GM21526 (cell line): ENCODE measurements around the gene RINL.
"Not testable (repeated sequence)": the region's sequence is repeated elsewhere in the genome, so short reads cannot be mapped to it uniquely, and the experiment has no call there.

Source experiments
- ATAC-seq: cut with Tn5 transposase; IDR thresholded peaks from one replicate; pipeline ENCODE4 v1.9.1; 2021; ENCODE audit warnings: moderate library complexity; ENCODE audit not compliant: unreplicated experiment, low FRiP score

RINL gene

DNA sequence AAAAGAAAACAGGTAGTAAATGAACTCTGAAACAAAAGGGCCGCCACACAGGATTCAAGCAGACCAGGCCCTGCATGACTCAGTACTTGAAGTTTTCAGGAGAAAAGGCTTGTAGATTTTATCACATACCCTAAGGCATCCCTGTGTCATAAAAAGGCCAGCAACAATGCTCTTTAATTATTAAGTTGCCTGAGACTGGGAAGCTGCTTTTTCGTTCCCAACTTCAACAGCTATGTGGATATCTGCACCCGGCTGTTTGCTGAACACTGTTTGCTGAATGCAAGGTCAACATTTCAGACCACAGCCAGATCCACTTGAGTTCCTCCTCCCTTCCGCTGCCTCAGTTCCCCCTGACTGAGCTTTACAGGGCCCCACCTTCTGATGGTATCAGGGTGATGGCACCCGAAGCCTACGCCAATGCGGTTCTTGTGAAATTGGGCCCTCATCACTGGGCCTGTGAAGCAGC is 40.4 kb downstream of the RINL start:
- no peak for ATAC-seq

DNA sequence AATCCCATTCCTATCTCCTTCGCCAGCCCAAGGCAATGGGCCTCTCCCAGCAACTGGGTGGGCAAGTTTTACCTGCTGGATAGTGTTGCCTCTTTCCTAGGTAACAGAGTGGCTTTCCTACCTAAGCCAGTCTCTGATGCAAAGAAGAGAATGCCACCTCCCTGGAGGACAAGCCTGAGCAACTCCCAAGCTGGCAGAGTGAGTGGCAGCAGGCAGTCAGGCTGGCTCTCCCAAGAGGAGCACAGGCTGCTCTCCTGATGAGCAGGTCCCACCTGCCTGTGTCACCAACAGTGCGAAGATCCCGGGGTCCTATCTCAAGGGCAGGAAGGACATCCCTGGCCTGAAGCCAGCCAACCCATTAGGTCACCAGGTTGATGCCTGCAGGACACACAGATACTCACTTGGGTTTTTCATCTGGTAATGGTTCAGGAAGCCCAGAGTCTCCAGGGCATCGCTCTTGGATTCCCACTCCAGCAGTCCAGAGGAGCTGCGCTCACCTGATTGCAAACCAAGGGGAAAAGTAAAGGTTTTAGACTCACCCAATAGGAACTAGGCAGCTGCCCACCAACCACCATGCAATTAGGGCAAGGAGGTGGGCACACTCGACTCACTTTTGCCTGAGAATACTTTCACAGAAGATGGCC is 41.0 kb downstream of the RINL start:
- no peak for ATAC-seq

DNA sequence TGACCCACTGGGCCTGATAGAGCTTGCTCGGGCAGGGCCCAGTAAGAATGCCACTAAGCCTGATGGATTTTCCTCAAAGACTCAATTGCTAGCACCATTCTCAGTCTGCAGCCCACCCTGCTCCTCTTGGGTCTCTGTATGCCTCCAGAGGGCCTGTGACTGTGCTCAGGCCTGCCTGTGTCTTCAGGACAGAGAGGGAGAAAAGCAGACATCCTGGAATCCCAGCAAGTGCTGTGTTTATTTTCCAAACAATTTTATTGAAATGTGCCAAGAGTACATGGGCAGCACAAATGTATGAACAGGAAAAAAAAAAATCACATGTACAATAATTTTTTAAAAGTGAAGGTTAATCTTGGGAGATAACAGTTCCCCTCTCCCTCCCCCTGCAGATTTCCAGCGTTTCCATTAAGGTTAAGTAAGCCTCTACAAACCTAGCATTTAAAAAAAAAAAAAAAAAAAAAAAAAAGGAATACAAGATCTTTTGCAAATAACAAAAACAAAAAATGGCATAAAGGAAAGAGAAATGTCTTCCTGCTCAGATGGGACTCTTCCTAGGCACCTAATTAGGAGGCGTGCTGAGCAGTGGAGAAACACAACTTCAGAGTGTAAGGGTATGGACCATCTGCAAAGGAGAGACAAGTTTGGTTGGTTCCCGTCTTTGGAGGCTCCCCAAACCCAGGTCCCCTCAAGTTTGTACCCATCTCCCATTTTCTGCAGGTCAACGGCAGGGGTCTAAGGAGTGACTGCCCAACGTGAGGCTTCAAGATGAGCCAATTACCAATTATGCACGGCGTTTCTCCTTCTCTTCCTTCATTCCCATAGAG is 41.7 kb downstream of the RINL start:
- ATAC-seq: no peak

DNA sequence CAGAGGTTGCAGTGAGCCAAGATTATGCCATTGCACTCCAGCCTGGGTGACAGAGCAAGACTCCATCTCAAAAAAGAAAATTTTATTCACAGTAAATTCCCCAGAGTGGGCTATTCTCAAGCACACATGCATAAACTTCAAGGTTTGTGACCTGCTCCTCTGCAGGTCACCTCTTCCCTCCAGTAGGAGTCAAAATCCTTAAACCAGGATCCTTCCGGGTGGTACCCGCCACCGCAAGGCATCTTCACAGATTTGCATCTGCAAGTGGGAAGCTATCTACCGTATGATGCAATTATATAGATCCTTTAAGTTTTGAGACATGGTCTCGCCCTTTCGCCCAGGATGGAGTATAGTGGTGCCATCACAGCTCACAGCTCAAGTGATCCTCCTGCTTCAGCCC is 43.5 kb downstream of the RINL start:
- no peak for ATAC-seq

DNA sequence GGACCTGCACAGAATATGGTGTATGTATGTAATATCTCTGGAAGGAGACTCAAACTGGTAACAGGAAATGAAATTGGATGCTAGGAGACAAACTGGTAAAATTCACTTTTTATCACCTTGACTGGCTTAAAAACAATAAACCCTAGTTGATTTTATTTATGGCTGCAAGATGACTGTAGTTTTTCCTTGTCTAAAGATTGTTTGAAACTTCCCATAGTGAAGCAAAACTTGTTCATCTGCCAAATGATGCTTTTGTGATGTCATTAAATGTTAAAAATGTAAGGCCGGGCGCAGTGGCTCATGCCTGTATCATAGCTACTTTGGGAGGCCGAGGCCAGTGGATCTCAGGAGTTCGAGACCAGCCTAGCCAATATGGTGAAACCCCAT is 44.0 kb downstream of the RINL start:
- ATAC-seq: no peak

DNA sequence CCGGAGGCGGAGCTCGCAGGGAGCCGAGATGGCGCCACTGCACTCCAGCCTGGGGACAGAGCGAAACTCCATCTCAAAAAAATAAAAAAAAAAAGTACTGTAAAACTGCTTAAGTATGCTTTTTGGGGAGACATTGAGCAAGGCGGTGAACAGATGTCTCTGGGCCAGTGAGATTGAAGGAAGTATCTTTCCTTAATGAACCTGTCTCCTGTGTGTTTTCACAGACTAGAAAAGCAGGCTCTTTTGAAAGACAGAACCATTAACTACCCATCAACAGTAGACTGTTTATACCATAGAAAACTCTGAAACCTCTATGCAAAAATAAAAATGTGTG is 45.0 kb downstream of the RINL start:
- no peak for ATAC-seq

DNA sequence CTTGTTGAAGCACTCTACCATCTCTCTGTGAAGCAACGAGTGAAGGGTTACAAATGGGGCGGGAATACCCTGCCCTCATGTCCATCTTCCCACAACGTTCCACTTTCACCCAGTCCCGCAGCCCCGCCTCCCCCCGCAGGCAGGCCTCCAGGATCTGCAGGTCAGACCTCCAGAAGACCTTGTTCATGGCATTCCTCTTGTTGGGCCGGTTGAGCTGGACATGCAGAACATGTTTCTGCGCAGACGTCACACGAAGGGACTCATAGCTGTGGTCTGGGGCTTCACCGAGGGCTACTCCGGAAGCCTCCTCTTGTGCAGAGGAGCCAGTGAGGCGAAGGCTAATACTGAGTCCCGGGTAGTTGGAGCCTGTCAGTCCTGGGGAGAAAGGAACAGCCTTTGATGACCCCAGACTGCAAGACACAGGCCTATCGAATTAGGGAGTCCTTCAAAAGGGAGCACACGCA is 46.9 kb downstream of the RINL start:
- ATAC-seq: peak; percentile 26

DNA sequence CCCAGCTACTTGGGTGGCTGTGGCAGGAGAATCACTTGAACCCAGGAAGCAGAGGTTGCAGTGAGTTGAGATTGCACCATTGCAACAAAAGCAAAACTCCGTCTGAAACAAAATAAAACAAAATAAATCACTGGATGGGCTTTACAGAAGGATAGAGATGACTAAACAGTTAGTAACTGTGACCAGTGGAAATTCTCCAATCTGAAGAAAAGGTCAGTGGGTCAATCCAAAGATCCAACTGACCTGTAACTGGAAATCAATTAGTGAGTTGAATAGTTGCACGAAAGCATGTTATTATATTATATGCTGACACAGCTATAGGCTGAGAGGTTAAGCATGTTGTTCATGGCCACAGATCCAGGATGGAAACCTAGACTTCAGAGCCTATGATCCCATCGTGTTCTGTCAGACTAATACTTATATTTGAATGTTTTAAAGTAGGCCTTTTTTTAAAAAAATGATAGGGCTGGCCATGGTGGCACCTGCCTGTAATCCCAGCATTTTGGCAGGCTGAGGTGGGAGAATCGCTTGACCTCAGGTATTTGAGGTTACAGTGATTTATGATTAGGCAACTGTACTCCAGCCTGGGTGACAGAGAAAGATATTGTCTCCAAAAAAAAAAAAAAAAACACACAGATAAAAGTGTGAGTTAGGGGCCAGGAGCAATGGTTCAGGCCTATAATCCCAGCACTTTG is 47.9 kb downstream of the RINL start:
- ATAC-seq: no peak

DNA sequence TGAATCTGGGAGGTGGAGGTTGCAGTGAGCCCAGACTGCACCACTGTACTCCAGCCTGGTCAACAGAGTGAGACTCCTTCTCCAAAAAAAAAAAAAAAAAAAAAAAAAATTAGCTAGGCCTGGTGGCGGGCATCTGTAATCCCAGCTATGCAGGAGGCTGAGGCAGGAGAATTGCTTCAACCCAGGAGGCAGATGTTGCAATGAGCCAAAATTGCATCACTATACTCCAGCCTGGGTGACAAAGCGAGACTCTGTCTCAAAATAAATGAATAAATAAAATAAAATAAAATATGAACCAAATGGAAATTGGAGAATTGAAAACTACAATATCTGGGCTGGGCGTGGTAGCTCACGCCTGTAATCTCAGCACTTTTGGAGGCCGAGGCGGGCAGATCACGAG is 48.9 kb downstream of the RINL start:
- not testable (repeated sequence) for ATAC-seq

DNA sequence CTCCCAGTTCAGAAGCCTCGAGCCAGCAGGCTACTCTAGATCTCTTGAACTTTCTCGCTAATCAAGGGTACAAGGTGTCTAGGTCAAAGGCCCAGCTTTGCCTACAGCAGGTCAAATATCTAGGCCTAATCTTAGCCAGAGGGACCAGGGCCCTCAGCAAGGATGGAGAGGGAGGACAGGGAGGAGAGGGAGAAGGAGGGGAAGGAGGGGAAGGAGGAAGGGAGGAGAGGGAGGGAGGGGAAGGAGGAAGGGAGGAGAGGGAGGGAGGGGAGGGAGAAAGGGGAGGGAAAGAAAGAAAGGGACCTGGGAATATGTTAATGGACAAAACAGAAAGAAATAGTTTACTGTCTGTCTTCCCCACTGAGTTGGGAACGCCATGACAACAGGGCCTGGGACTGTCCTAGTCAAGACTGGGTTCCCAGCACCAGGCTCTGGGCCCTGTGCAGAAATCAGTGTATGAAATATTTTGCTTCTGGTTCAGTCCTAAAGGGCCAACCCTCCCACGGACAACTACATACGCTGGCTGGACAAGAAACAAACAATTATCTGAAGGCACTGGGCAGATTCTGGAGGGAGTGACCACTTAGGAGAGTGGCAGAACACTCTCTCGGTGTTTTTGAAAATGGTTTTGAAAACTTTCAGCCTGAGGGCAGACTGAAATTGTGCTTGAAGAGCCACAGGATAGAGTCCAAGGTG is 51.1 kb downstream of the RINL start:
- ATAC-seq: no peak

DNA sequence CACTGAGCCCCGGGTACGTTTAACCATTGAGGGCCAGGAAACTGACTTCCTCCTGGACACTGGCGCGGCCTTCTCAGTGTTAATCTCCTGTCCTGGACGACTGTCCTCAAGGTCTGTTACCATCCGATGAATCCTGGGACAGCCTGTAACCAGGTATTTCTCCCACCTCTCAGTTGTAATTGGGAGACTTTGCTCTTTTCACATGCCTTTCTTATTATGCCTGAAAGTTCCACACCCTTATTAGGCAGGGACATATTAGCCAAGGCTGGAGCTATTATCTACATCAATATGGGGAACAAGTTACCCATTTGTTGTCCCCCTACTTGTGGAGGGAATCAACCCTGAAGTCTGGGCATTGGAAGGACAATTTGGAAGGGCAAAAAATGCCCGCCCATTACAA is 52.1 kb downstream of the RINL start:
- ATAC-seq: not testable (repeated sequence)

DNA sequence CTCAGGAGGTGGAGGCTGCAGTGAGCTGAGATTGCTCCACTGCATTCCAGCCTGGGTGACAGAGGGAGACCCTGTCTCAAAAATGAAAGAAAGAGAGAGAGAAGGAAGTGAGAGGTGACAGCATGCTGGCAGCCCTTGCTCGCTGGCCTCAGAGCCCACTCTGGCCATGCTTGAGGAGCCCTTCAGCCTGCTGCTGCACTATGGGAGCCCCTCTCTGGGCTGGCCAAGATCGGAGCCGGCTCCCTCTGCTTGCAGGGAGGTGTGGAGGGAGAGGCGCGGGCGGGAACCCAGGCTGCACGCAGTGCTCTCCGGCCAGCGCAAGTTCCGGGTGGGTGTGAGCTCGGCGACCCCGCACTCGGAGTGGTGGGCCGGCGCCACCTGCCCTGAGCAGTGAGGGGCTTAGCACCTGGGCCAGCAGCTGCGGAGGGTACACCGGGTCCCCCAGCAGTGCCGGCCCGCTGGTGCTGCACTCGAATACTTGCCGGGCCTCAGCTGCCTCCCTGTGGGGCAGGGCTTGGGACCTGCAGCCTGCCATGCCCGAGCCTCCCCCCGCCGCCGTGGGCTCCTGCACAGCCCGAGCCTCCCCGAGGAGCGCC is 56.7 kb downstream of the RINL start:
- not testable (repeated sequence) for ATAC-seq

DNA sequence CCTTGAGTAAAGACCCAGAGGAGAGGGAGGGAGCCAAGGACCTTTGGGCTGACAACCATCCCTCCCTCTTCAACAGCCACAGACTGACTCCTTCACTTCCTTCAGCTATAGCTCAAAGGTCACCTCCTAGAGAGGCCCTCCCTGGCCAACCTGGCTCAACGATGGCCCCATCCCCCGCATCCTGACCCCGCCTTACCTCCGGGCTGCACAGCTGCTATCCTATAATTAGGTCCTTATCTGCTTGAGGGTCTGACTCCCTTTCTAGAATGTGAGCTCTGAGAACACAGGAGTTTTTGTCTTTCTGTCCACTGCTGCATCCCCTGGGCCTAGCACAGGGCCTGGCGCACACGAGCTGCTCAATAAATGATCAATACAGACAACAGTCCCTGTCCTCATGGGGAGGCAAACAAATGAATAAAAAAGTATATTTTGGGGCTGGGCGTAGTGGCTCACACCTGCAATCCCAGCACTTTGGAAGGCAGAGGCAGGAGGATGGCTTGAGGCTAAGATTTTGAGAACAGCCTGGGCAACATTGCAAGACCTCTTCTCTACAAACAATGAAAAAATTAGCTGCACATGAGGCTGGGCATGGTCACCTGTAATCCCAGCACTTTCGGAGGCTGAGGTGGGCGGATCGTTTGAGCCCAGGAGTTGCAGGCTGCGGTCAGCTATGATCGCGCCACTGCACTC is 58.7 kb downstream of the RINL start:
- ATAC-seq: no peak
